ENCODE data around the gene ZNF652. TPM values are rescaled to one million over a fixed set of nuclear protein-coding genes. Genes with fewer than 3 reads are reported as not detected.
"Not testable (repeated sequence)": the region's sequence is repeated elsewhere in the genome, so short reads cannot be mapped to it uniquely, and the experiment has no call there.

The ZNF652 gene
- total RNA-seq, 1 experiment from 2014 or later = 4.5 TPM

GRCh38 chr17:49387498-49388289, 25.6 kb upstream of the ZNF652 start:
- no peak for DNase-seq (ENCODE audit: low read depth)

- no peak for DNase-seq (ENCODE audit: low read depth)
Observed at GRCh38 chr17:49386373-49386772, 24.3 kb upstream of the ZNF652 start.

GRCh38 chr17:49384951-49385350, 22.9 kb upstream of the ZNF652 start:
- no peak for DNase-seq (ENCODE audit: low read depth)

- no peak for DNase-seq (ENCODE audit: low read depth)
Observed at GRCh38 chr17:49383060-49383459, 21.0 kb upstream of the ZNF652 start.

- DNase-seq (ENCODE audit: low read depth) = no peak
Observed at GRCh38 chr17:49382556-49382955, 20.5 kb upstream of the ZNF652 start.

- no peak for DNase-seq (ENCODE audit: low read depth)
Observed at GRCh38 chr17:49381793-49382192, 19.7 kb upstream of the ZNF652 start.

- DNase-seq (ENCODE audit: low read depth) = no peak
Observed at GRCh38 chr17:49381033-49381432, 19.0 kb upstream of the ZNF652 start.

- no peak for DNase-seq (ENCODE audit: low read depth)
Observed at GRCh38 chr17:49379926-49380325, 17.9 kb upstream of the ZNF652 start.

- no peak for DNase-seq (ENCODE audit: low read depth)
Observed at GRCh38 chr17:49378311-49378710, 16.3 kb upstream of the ZNF652 start.

- no peak for DNase-seq (ENCODE audit: low read depth)
Observed at GRCh38 chr17:49375544-49375943, 13.5 kb upstream of the ZNF652 start.

GRCh38 chr17:49373115-49373514, 11.1 kb upstream of the ZNF652 start:
- no peak for DNase-seq (ENCODE audit: low read depth)

GRCh38 chr17:49372425-49372824, 10.4 kb upstream of the ZNF652 start:
- no peak for DNase-seq (ENCODE audit: low read depth)

- no peak for DNase-seq (ENCODE audit: low read depth)
Observed at GRCh38 chr17:49370971-49371834, 9.2 kb upstream of the ZNF652 start.

GRCh38 chr17:49369760-49370159, 7.7 kb upstream of the ZNF652 start:
- DNase-seq (ENCODE audit: low read depth) = no peak

- no peak for DNase-seq (ENCODE audit: low read depth)
Observed at GRCh38 chr17:49369089-49369488, 7.0 kb upstream of the ZNF652 start.

GRCh38 chr17:49365667-49366066, 3.6 kb upstream of the ZNF652 start:
- peak; percentile 17 for DNase-seq (ENCODE audit: low read depth)

GRCh38 chr17:49365126-49365525, 3.1 kb upstream of the ZNF652 start:
- DNase-seq (ENCODE audit: low read depth) = not testable (repeated sequence)

GRCh38 chr17:49364119-49364518, 2.1 kb upstream of the ZNF652 start:
- no peak for DNase-seq (ENCODE audit: low read depth)

GRCh38 chr17:49363251-49363650, 1.2 kb upstream of the ZNF652 start:
- no peak for DNase-seq (ENCODE audit: low read depth)

- no peak for DNase-seq (ENCODE audit: low read depth)
Observed at GRCh38 chr17:49362723-49363117, 670 bp upstream of the ZNF652 start.

- DNase-seq (ENCODE audit: low read depth) = peak; percentile 44
Observed at GRCh38 chr17:49361129-49361901, 735 bp downstream of the ZNF652 start.

GRCh38 chr17:49360796-49361128, 1.3 kb downstream of the ZNF652 start:
- no peak for DNase-seq (ENCODE audit: low read depth)
